CD4-positive, alpha-beta memory T cell (primary cell): ENCODE results near the gene CEBPZ. TPM values are rescaled to one million over a fixed set of nuclear protein-coding genes. Genes with fewer than 3 reads are reported as not detected.
A peak's percentile ranks its signal among the peaks of the same experiment; 100 is the strongest.
"Not testable (repeated sequence)": the region's sequence is repeated elsewhere in the genome, so short reads cannot be mapped to it uniquely, and the experiment has no call there.

Source experiments
- CTCF ChIA-PET: fragments of 350-600 bp; sonication (Branson Sonifier 250); formaldehyde crosslinking; loops from one replicate; lab custom pipeline; 2021; ENCODE audit warnings: inconsistent platforms; ENCODE audit not compliant: partially characterized antibody; lab: Charles Lee
- POLR2A ChIA-PET: fragments of 350-600 bp; sonication (Branson Sonifier 250); formaldehyde crosslinking; loops from one replicate; lab custom pipeline; 2021; ENCODE audit not compliant: partially characterized antibody; lab: Charles Lee
- DNase-seq, 5 donors: peaks; one replicate each; pipeline versions ENCODE4 v3.0.0 to v3.0.0-alpha.2; 2020 to 2022; ENCODE audit warnings: mixed read lengths in 1 of 5
- H3K27ac ChIP-seq: one replicate; pipeline ENCODE4 v1.7.0; 2013; ENCODE audit warnings: low read depth, low read length
- H3K27me3 ChIP-seq: 2 replicates; pipeline ENCODE4 v1.7.0; 2013; ENCODE audit warnings: mild to moderate bottlenecking, low read length, moderate library complexity; ENCODE audit not compliant: insufficient read depth
- H3K36me3 ChIP-seq: 2 replicates; pipeline ENCODE4 v1.7.0; 2013; ENCODE audit warnings: mild to moderate bottlenecking, low read length, moderate library complexity; ENCODE audit not compliant: insufficient read depth
- H3K4me1 ChIP-seq: 2 replicates; pipeline ENCODE4 v1.7.0; 2013; ENCODE audit warnings: mild to moderate bottlenecking, low read length, moderate library complexity; ENCODE audit not compliant: insufficient read depth
- H3K4me3 ChIP-seq, 2 donors: one replicate each; pipeline ENCODE4 v1.7.0; 2013; ENCODE audit warnings: low read length in 2 of 2, mild to moderate bottlenecking in 1 of 2
- H3K9me3 ChIP-seq, 2 donors: one replicate each; pipeline ENCODE4 v1.7.0; 2013; ENCODE audit warnings: low read length in 2 of 2, control low read depth in 1 of 2; ENCODE audit not compliant: control insufficient read depth in 1 of 2
- H3K27ac Mint-ChIP-seq, 7 donors: one replicate each; pipeline ENCODE4 v1.8.0; 2020 to 2021; ENCODE audit warnings: mixed read lengths in 7 of 7, mild to moderate bottlenecking in 6 of 7, inconsistent platforms in 3 of 7, moderate library complexity in 3 of 7
- H3K27me3 Mint-ChIP-seq, 2 donors: one replicate each; pipeline ENCODE4 v1.8.0; 2020 to 2021; ENCODE audit warnings: mixed read lengths in 2 of 2
- H3K36me3 Mint-ChIP-seq, 2 donors: one replicate each; pipeline ENCODE4 v1.8.0; 2020 to 2021; ENCODE audit warnings: mixed read lengths in 2 of 2, inconsistent platforms in 1 of 2, mild to moderate bottlenecking in 1 of 2
- H3K4me1 Mint-ChIP-seq, 4 donors: one replicate each; pipeline ENCODE4 v1.8.0; 2020 to 2021; ENCODE audit warnings: mixed read lengths in 4 of 4, mild to moderate bottlenecking in 1 of 4
- H3K4me3 Mint-ChIP-seq, 8 donors: one replicate each; pipeline ENCODE4 v1.8.0; 2020 to 2021; ENCODE audit warnings: mixed read lengths in 8 of 8, mild to moderate bottlenecking in 7 of 8, moderate library complexity in 6 of 8, inconsistent platforms in 3 of 8
- H3K9me3 Mint-ChIP-seq, 8 donors: one replicate each; pipeline ENCODE4 v1.8.0; 2020 to 2021; ENCODE audit warnings: mixed read lengths in 8 of 8, mild to moderate bottlenecking in 5 of 8, inconsistent platforms in 3 of 8, moderate library complexity in 1 of 8
- intact Hi-C: fragments of 100-400 bp; cut with micrococcal nuclease; formaldehyde crosslinking; loops from one replicate; pipeline ENCODE4 v1.15.1; 2023
- polyA plus RNA-seq, 2 donors: library from polyadenylated mRNA; unstranded; fragments of 300-500 nt; fragmentation: Illumina TruSeq; gene quantifications; one replicate each; pipeline ENCODE4 v1.2.3, GENCODE V29; 2021
- total RNA-seq, 2 experiments: library from RNA; stranded (reverse); gene quantifications; one replicate each; pipeline ENCODE4 v1.2.3, GENCODE V29; 2021

CEBPZ gene
- total and polyA plus RNA-seq, 4 experiments from 2014 or later, result 28.3 to 70.9 (median 56.0) TPM

DNA sequence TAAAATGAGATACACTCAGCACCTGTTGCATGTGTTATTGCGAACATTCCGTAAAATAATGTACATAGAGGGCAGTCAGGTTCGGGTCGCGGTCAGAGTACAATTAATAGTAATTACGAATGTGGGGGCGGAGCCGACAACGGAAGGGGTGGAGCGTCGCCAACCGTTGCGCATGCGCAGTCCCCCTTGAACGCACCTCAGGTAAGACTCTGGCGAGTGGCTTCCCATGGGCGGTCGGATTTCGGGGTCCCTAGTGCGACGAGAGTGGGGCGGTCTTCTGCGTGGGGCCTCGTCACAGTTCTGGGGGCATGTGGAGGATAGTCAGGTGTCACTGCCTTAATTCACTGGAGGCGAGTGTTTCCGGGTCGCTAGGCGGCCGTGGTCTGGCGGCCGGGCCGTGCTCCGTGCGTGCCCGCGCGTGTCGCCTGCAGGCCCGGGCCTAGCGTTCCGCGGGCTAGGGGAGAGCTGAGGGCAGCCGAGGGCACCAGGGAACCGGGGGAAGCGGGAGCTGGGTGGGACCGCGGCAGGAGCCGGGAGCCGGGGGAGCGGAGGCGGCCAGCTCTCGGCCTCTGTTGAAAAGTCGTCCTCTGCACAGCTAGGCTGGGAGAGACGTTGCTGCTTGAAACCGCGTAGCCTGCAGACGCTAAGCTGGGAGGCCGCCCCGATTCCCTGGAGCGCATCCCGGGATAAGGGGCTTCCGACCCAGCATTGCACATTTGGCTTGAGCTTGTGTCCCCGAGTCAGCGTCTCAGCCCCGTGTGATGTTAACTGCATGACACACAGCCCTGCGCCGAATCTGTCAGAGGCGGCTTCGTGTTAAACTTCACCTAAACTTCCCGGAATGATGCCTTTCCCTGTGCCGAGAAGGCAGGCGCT lies 34.8 kb downstream of the CEBPZ start, which contains the start of gene CEBPZOS:
Gene CEBPZOS, plus strand, starts transcription at position 177 of the 876 bp plus-strand sequence. CDS start 3,209 bp downstream, outside the sequence.
- peaks cover 11 to 36% (median 19%) of the 10 kb centered on the region in 4 donors for H3K4me1 Mint-ChIP-seq
- CTCF ChIA-PET, result interaction anchor here (0.9 to 1.1 kb wide), 2 partner anchors 24 to 27 kb away, joined by 4 to 5 read pairs; no protein-coding TSS in a partner anchor
- Histone ChIP-seq H3K27me3 (no peaks in the 10 kb centered on the region), H3K4me3 (peak within 1 kb of the TSS; percentile 80 to 93), H3K9me3 (no peaks in the 10 kb centered on the region), H3K27ac (peak within 1 kb of the TSS; percentile 79), H3K36me3 (no peaks in the 10 kb centered on the region), H3K4me1 (peaks cover 41% of the 10 kb centered on the region)
- DNase-seq, result peak; percentile 88 to 90 (median 89)
- intact Hi-C loops, result loop anchor here (1.0 to 2.0 kb wide), 3 partner anchors 34 to 112 kb away; partner anchors contain the start of genes CEBPZ, EIF2AK2, GPATCH11 and HEATR5B
- peak within 1 kb of the TSS; percentile 97 to 100 (median 98) for H3K4me3 Mint-ChIP-seq
- H3K9me3 Mint-ChIP-seq, result peaks cover 0 to 3% (median 0%) of the 10 kb centered on the region in 8 donors
- H3K27ac Mint-ChIP-seq, result peak within 1 kb of the TSS; percentile 87 to 100 (median 97)
- POLR2A ChIA-PET, result interaction anchor here (0.9 to 2.7 kb wide), 8 partner anchors 15 to 230 kb away, joined by 3 to 22 read pairs (median 4); partner anchors contain the start of genes CEBPZ, EIF2AK2, NDUFAF7 and STRN
- no peaks in the 10 kb centered on the region for H3K27me3 Mint-ChIP-seq
- peaks cover 4 to 15% of the 10 kb centered on the region in 2 donors for H3K36me3 Mint-ChIP-seq

DNA sequence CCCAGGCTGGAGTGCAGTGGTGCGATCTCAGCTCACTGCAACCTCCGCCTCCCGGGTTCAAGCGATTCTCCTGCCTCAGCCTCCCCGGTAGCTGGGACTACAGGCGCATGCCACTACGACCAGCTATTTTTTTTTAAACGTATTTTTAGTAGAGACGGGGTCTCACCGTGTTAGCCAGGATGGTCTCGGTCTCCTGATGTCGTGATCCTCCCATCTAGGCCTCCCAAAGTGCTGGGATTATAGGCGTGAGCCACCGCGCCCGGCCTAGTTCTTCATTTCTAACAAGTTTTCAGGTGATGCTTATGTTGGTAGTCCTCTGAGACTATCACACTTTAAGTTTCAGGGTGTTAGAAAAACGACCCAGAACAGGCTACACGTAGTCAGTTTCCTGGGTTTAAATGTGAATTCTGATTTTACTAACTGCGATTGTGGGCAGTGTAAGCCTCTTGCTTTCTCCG lies 35.5 kb downstream of the CEBPZ start:
- Mint-ChIP-seq H3K4me3 (peak overlapping the region; percentile 97 to 100 (median 98)), H3K4me1 (peaks cover 11 to 36% (median 19%) of the 10 kb centered on the region in 4 donors), H3K27ac (peak overlapping the region; percentile 87 to 100 (median 97)), H3K36me3 (peaks cover 0 to 11% of the 10 kb centered on the region in 2 donors)
- Histone ChIP-seq H3K4me1 (peaks cover 35% of the 10 kb centered on the region), H3K27ac (peak overlapping the region; percentile 79), H3K4me3 (peak overlapping the region; percentile 80 to 93)
- H3K27me3 ChIP-seq, H3K9me3 ChIP-seq, H3K9me3 Mint-ChIP-seq, DNase-seq, CTCF ChIA-PET, H3K27me3 Mint-ChIP-seq, H3K36me3 ChIP-seq: not testable (repeated sequence)
- POLR2A ChIA-PET, result interaction anchor here (2.7 kb wide), 1 partner anchor 36 kb away, joined by 22 read pairs; the partner anchor contains the start of genes CEBPZ and NDUFAF7
- intact Hi-C loops, result loop anchor here (1.0 to 2.0 kb wide), 3 partner anchors 35 to 112 kb away; partner anchors contain the start of genes CEBPZ, EIF2AK2, GPATCH11 and HEATR5B

DNA sequence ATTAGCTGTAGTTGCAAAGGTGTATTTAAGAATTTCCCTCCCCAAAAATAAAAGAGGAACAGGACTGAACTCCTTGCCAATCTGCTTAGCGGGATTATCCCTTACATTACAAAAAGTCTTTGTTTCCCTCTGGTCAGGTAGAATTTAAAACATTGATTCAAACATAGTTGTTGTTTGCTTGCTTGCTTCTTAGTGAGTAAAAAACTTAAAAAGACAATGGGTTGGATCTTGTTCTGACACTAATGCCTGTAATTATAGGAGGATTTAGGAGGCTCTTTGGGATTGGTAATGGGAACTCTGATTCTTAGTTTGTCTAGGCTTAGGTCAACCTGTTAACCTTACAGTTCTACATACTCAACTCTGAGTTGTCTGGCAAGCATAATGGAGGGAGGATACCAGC lies 38.8 kb downstream of the CEBPZ start:
- Histone ChIP-seq H3K27me3 (no peaks in the 10 kb centered on the region), H3K9me3 (no peaks in the 10 kb centered on the region), H3K4me1 (peaks cover 10% of the 10 kb centered on the region), H3K4me3 (no peak overlapping the region), H3K27ac (no peak overlapping the region), H3K36me3 (no peaks in the 10 kb centered on the region)
- Mint-ChIP-seq H3K9me3 (peaks cover 0 to 3% (median 0%) of the 10 kb centered on the region in 8 donors), H3K27ac (no peak overlapping the region), H3K27me3 (peaks cover 0 to 2% of the 10 kb centered on the region in 2 donors), H3K4me1 (peaks cover 6 to 14% (median 10%) of the 10 kb centered on the region in 4 donors), H3K4me3 (no peak overlapping the region), H3K36me3 (peaks cover 0 to 6% of the 10 kb centered on the region in 2 donors)
- no peak for DNase-seq
- ChIA-PET POLR2A (interaction anchor here (0.8 kb wide), 1 partner anchor 23 kb away, joined by 4 read pairs; no protein-coding TSS in a partner anchor), CTCF (interaction anchor here (0.6 kb wide), 1 partner anchor 23 kb away, joined by 3 read pairs; no protein-coding TSS in a partner anchor)
- intact Hi-C loops, result no loop called here

- Mint-ChIP-seq H3K27ac (no peak overlapping the region), H3K4me1 (peaks cover 3 to 6% (median 4%) of the 10 kb centered on the region in 4 donors), H3K36me3 (peaks cover 0 to 4% of the 10 kb centered on the region in 2 donors), H3K27me3 (peaks cover 3 to 4% of the 10 kb centered on the region in 2 donors), H3K9me3 (peaks cover 0 to 3% (median 0%) of the 10 kb centered on the region in 8 donors), H3K4me3 (no peak overlapping the region)
- intact Hi-C loops, result no loop called here
- Histone ChIP-seq H3K4me3 (no peak overlapping the region), H3K9me3 (no peaks in the 10 kb centered on the region), H3K27ac (no peak overlapping the region), H3K27me3 (no peaks in the 10 kb centered on the region), H3K4me1 (peaks cover 4% of the 10 kb centered on the region), H3K36me3 (no peaks in the 10 kb centered on the region)
- no peak for DNase-seq
- CTCF ChIA-PET, result interaction anchor here (0.7 kb wide), 1 partner anchor 10 kb away, joined by 4 read pairs; no protein-coding TSS in a partner anchor
- POLR2A ChIA-PET, result interaction anchor here (1.6 kb wide), 1 partner anchor 10 kb away, joined by 3 read pairs; no protein-coding TSS in a partner anchor
Observed at GRCh38 chr2:37191747-37192146, 39.6 kb downstream of the CEBPZ start.

DNA sequence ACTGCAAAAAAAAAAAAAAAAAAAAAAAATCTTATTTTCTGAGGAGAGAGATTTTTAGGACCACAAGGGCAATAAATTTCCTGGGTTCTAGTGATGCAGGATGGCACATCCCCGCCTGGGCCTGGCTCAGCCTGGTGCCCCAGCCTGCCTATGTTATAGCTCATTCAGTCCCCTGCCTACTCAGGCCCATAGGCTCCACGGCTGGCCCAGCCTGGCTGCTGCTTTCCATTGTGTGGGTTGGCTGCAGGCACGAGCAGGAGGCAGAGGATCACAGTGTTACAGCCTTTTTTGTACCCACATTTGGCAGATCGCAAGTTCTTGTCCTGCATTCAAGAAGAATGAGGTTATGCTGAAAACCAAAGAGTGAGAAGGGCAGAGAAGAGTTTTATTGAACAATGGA lies 40.1 kb downstream of the CEBPZ start:
- Histone ChIP-seq H3K9me3 (no peaks in the 10 kb centered on the region), H3K4me3 (no peak overlapping the region), H3K4me1 (peaks cover 4% of the 10 kb centered on the region), H3K36me3 (no peaks in the 10 kb centered on the region), H3K27me3 (no peaks in the 10 kb centered on the region), H3K27ac (no peak overlapping the region)
- Mint-ChIP-seq H3K27me3 (peaks cover 5 to 6% of the 10 kb centered on the region in 2 donors), H3K36me3 (peaks cover 0 to 1% of the 10 kb centered on the region in 2 donors), H3K27ac (peak overlapping the region in 2 of 7 donors; percentile 41 to 59), H3K4me1 (peaks cover 1 to 3% (median 2%) of the 10 kb centered on the region in 4 donors), H3K9me3 (peaks cover 0 to 1% (median 0%) of the 10 kb centered on the region in 8 donors), H3K4me3 (no peak overlapping the region)
- DNase-seq, result no peak
- CTCF ChIA-PET, result interaction anchor here (0.7 kb wide), 1 partner anchor 9 kb away, joined by 4 read pairs; no protein-coding TSS in a partner anchor
- intact Hi-C loops, result no loop called here
- POLR2A ChIA-PET, result interaction anchor here (0.6 to 1.6 kb wide), 2 partner anchors 10 to 51 kb away, joined by 3 to 5 read pairs; no protein-coding TSS in a partner anchor

- intact Hi-C loops, result no loop called here
- Mint-ChIP-seq H3K27me3 (peaks cover 7 to 9% of the 10 kb centered on the region in 2 donors), H3K9me3 (no peaks in the 10 kb centered on the region), H3K4me1 (no peaks in the 10 kb centered on the region), H3K27ac (no peak overlapping the region), H3K36me3 (no peaks in the 10 kb centered on the region), H3K4me3 (no peak overlapping the region)
- ChIA-PET POLR2A (no interaction called here), CTCF (no interaction called here)
- Histone ChIP-seq H3K9me3 (no peaks in the 10 kb centered on the region), H3K27ac (no peak overlapping the region), H3K4me1 (no peaks in the 10 kb centered on the region), H3K27me3 (no peaks in the 10 kb centered on the region), H3K4me3 (no peak overlapping the region), H3K36me3 (no peaks in the 10 kb centered on the region)
- DNase-seq, result no peak
Observed at GRCh38 chr2:37190290-37190689, 41.1 kb downstream of the CEBPZ start.
